C4-2B (cell line): ENCODE measurements around the gene WDR7.

ENCODE experiments used
- ZFX ChIP-seq: fragments of 450-650 bp; IDR thresholded peaks from 2 replicates; pipeline ENCODE4 v1.6.1; 2017
- TF ChIP-seq, protein P1 (sequence below): fragments of 450-650 bp; conservative IDR thresholded peaks from 2 replicates; pipeline ENCODE4 v1.5.1; 2017; ENCODE audit warnings: mild to moderate bottlenecking

DNA sequence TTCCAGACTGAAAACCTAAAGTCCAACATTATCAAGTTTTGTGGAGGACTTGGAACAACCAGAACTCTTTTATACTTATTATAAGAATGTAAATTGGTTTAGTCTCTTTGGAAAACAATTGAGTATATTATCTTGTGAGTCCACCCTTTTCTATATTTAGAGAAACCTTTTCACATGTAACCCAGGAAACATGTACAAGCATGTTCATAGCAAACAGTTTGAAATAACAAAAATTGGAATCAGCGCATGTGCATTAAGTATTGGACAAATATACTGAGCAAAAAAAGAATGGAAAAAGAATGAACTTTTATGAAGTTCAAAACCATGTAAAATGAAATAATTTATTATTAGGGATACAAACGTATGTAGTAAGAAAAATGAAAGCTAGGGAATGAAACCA, 246.0 kb downstream of the WDR7 start:
- TF ChIP-seq, protein P1, sequence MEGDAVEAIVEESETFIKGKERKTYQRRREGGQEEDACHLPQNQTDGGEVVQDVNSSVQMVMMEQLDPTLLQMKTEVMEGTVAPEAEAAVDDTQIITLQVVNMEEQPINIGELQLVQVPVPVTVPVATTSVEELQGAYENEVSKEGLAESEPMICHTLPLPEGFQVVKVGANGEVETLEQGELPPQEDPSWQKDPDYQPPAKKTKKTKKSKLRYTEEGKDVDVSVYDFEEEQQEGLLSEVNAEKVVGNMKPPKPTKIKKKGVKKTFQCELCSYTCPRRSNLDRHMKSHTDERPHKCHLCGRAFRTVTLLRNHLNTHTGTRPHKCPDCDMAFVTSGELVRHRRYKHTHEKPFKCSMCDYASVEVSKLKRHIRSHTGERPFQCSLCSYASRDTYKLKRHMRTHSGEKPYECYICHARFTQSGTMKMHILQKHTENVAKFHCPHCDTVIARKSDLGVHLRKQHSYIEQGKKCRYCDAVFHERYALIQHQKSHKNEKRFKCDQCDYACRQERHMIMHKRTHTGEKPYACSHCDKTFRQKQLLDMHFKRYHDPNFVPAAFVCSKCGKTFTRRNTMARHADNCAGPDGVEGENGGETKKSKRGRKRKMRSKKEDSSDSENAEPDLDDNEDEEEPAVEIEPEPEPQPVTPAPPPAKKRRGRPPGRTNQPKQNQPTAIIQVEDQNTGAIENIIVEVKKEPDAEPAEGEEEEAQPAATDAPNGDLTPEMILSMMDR = no peak
- TF ChIP-seq ZFX = no peak
